Liver (tissue), 3 donors: ENCODE measurements around the gene DIS3L2.

ENCODE experiments used
- ATF3 ChIP-seq: IDR thresholded peaks from 2 replicates; pipeline ENCODE4 v1.6.1; 2016; ENCODE audit warnings: antibody characterized with exemption
- CTCF ChIP-seq: fragments of 150-350 bp; IDR thresholded peaks from 2 replicates; pipeline ENCODE4 v1.5.1; 2017; ENCODE audit warnings: improper control_type of control experiment, low read depth, low read length; ENCODE audit not compliant: missing input control
- GABPA ChIP-seq, 2 donors: IDR thresholded peaks in 1 of 2; conservative IDR thresholded peaks in 1 of 2; 2 replicates each; pipeline ENCODE4 v1.6.1; 2016; ENCODE audit warnings: antibody characterized with exemption in 2 of 2, mild to moderate bottlenecking in 1 of 2, moderate library complexity in 1 of 2
- HNF4G ChIP-seq: IDR thresholded peaks from 2 replicates; pipeline ENCODE4 v1.6.1; 2016; ENCODE audit warnings: antibody characterized with exemption
- JUND ChIP-seq, 2 donors: IDR thresholded peaks; 2 replicates each; pipeline ENCODE4 v1.6.1; 2016; ENCODE audit warnings: antibody characterized with exemption in 2 of 2
- MAX ChIP-seq: IDR thresholded peaks from 2 replicates; pipeline ENCODE4 v1.6.1; 2016; ENCODE audit warnings: antibody characterized with exemption
- NR2F2 ChIP-seq: IDR thresholded peaks from 2 replicates; pipeline ENCODE4 v1.6.1; 2016; ENCODE audit warnings: antibody characterized with exemption
- RAD21 ChIP-seq, 2 donors: IDR thresholded peaks; 2 replicates each; pipeline ENCODE4 v1.6.1; 2016; ENCODE audit warnings: antibody characterized with exemption in 2 of 2, mild to moderate bottlenecking in 2 of 2
- REST ChIP-seq: IDR thresholded peaks from 2 replicates; pipeline ENCODE4 v1.6.1; 2016; ENCODE audit warnings: antibody characterized with exemption, mild to moderate bottlenecking
- SP1 ChIP-seq: IDR thresholded peaks from 2 replicates; pipeline ENCODE4 v1.6.1; 2018; ENCODE audit warnings: antibody characterized with exemption, mild to moderate bottlenecking
- TAF1 ChIP-seq: conservative IDR thresholded peaks from 2 replicates; pipeline ENCODE4 v1.6.1; 2016; ENCODE audit warnings: antibody characterized with exemption, mild to moderate bottlenecking
- YY1 ChIP-seq: IDR thresholded peaks from 2 replicates; pipeline ENCODE4 v1.6.1; 2016; ENCODE audit warnings: antibody characterized with exemption, mild to moderate bottlenecking
- ZBTB33 ChIP-seq: IDR thresholded peaks from 2 replicates; pipeline ENCODE4 v1.6.1; 2016; ENCODE audit warnings: antibody characterized with exemption
- donor health status: healthy.
- donor health status: healthy.

GRCh38 chr2:232351686-232352510, 390.4 kb downstream of the DIS3L2 start:
- no peak for TF ChIP-seq SP1
- no peak for TF ChIP-seq TAF1
- TF ChIP-seq CTCF, result no peak
- TF ChIP-seq RAD21 (IDR thresholded peaks at IDR 0.05), result no peak
- no peak for TF ChIP-seq ZBTB33
- TF ChIP-seq NR2F2, result no peak
- no peak for TF ChIP-seq GABPA (IDR thresholded peaks at IDR 0.05 in 1 of 2, conservative IDR thresholded peaks at IDR 0.05 in 1 of 2)
- TF ChIP-seq YY1, result no peak
- no peak for TF ChIP-seq HNF4G
- no peak for TF ChIP-seq REST
- TF ChIP-seq ATF3, result no peak
- TF ChIP-seq MAX, result no peak
- no peak for TF ChIP-seq JUND (IDR thresholded peaks at IDR 0.05)
